NCI-H345 (cell line): ENCODE results near the gene TSPAN18.
A peak's percentile ranks its signal among the peaks of the same experiment; 100 is the strongest.

ENCODE experiments used
- DNase-seq: peaks from one replicate; lab custom pipeline; 2025; lab: John Stamatoyannopoulos, UW

TSPAN18 gene

GRCh38 chr11:44848203-44848962 lies 121.6 kb downstream of the TSPAN18 start:
- DNase-seq: no peak

DNA sequence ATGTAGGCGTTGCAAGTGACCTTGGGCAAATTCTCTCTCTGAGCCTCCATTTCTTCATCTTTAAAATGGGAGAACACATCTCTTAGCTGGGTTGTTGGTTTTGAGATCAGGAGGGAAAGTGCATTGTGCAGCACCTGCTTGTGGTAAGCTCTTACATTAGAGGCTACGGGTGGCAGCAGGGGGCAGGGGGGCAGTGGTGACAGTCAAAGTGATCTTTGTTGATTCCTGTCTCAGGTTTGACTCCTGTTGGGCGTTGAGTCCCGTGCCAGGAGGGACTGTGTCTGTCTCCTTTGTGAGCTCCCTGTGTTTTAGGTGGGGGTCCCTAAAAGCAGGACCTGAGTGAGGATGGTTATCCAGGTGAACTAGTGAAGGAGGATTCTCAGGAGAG lies 122.2 kb downstream of the TSPAN18 start:
- DNase-seq: no peak

GRCh38 chr11:44849424-44849823 lies 122.7 kb downstream of the TSPAN18 start:
- no peak for DNase-seq

DNA sequence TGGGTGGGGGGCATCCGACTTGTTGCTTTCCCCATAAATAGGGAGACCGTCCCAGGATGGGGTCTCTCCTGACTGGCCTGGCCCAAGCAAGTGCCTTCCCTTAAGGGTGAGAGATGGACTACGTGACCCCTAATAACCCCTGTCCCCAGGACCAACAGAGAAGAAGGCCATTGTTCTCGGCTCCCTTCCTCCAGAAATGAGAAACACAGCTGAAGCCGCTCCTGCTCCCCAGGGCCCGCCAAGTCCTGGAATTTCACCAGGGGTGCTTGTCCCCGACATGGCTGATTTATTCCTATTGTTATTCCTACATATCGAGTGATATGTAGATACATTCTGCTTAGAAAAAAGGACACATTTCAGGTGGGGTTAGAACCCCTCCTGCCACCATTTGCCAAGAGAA lies 123.2 kb downstream of the TSPAN18 start:
- no peak for DNase-seq

DNA sequence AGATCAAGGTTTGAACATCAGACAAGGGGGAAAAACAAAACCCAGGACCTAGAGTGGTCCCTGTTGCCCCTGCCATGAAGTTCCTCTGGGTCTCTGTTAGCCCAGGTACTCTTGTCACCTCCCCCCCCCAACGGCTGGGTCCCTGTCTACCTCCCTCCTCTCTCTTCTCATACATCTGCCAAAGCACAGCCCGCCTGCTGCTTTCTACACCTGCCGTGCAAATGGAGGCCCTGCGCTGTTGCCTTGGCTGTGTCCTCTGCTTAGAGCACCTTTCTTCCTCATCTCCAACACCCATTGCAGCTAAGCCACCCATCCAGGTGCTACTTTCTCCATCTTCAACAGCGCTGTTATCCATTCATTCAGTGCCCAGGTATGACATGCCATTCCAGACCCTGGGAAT lies 124.7 kb downstream of the TSPAN18 start:
- DNase-seq: peak; percentile 26

DNA sequence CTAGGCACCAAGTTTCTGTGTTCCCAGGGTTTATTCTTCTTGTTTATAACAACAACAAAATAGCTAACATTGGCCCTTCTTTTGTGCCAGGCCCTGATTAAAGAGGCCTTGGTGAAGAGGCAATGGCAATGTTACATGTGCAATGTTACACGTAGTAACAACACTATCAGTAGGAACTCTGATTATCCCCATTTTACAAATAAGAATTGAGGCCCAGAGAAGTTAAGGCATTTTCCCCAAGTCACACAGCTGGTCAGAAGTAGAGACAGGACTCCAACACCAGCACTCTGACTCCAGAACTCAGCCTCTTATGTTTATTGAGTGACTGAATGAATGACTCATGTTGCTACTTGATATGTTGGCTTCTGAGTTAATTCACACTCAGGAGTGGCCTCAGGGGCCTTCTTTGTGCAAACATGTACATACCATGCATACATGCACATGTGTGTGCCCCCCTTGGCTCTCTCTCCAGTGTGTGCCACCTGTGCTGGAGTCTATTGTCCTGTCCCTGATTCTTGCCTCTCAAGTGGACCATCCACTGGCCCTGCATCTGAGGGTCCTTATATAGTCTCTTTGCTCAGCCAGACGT lies 125.5 kb downstream of the TSPAN18 start:
- DNase-seq: no peak

- no peak for DNase-seq
These were observed 126.2 kb downstream of the TSPAN18 start for GRCh38 chr11:44852952-44853351.

DNA sequence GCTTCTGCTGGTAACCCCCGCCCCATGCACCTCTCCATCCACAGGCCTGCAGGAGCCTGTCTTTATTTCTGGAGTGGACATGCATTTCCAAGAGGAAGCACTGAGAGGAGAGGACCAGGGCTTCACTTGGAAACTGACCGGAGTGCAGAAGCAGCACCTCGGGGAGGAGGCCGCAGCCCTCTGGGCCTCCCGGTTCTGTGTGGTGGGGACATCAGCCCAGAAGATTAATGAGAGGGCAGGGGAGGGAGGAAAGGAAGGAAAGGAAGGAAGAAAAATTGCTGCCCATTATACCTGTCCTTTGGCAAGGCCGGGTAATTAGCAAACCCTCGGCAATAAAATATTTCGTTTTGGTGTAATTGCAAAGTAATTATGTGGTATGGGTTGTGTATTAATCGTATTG lies 126.9 kb downstream of the TSPAN18 start:
- DNase-seq: no peak

DNA sequence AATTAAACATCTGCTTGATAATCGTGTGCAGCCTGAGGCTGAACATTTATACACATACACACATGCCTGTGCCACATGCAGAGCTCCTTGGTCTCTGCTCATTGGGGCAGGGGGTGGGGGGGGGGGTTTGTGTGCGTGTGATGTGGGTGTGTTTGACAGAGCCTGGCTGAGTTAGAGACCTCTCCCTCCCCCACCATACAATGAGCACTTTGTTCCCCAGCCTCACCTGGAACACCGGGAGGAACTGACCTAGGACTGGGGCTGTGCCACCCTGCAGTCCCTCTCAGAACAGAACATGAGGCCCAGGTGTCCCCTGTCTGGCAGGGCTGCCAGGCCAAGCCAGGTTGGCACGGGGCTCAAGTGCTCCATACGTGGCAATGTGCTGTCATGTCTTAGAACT lies 127.3 kb downstream of the TSPAN18 start:
- no peak for DNase-seq

- DNase-seq: no peak
These were observed 128.2 kb downstream of the TSPAN18 start for GRCh38 chr11:44854741-44855492.

DNA sequence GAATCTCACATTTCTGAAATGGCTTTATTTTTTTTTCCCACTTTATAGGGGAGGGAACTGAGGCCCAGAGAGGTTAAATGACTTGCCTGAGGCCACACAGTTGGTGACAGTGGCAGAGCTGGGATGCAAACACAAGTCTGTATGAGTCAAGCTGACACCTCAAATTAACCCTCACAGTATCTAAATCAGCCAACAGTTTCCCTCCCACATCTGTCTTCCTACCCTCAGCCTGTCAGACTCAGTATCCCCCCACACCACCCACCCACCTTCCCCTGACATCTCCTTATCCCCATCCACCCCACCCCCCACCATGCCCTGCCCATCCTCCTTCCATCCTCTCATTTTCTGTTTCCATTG lies 128.7 kb downstream of the TSPAN18 start:
- DNase-seq: no peak

- no peak for DNase-seq
These were observed 130.8 kb downstream of the TSPAN18 start for GRCh38 chr11:44857490-44858090.

DNA sequence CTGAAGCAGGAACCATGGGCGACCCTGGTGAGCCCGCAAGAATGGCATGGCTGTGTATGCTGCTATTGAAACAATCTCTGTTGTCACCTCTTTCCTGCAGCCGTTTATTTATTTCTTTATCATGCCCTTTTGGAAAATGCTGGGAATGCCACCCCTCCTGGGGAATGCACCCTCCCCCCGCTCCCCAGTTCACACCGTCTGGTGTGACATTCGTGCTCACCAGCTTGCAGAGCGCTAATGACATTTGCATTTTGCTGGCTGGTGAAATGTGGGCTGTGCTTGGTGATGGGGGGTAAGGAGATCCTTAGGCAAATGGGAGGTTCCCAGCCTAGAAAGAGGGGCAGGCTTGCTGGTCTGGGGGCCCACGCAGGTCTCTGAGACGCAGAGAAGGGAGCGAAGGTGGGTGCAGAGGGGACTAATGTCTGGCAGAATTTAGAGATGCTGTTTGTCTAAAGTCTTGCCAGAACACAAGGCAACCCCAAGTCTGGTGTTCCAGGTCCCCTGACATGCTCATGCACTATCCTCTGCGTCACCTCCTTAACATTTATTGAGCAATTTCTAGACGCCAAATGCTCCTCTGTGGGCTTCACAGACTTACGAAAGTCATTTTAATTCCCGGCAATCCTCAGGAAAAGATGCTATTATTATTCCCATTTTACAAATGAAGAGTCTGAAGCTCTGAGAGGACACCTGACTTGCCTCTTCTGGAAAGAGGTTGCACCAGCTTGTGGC lies 132.2 kb downstream of the TSPAN18 start:
- DNase-seq: no peak

DNA sequence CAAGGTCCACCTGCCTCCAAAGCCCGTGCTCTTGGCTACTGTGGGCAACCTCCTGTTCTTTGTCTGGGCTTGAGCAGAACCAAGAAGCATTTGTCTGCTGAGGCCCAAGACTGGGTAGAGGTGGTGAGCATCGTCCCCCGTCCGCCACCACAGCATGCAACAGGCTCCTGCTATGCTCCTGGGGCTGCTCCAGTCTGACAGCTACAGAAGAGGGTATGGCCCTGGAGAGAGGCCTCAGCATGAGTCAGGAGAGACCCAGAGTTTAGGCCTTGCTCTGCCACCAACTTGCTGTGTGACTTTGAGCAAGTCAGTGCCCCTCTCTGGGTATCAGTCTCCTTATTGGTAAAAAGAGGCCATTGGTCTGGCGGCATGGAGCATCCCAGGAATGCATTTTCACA lies 132.8 kb downstream of the TSPAN18 start:
- DNase-seq: no peak

DNA sequence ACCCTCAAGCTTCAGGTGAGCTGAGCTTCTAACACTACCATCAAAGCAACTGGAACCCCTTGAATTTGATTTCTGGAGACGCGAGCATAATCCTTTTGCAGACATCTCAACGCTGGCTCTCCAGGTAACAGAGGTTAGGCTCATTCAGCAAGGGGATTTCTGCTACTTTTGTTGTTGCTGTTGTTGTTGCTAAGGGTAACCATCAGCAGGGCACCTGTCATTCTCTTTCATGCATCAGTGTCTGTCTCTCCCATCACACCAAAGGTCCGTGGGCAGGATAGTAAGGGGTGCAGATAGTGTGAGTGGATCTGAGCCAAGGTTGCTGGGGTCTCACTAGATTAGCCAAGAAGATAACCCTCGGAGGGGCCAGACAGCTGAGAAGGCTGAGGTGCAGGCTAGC lies 133.6 kb downstream of the TSPAN18 start:
- DNase-seq: no peak

DNA sequence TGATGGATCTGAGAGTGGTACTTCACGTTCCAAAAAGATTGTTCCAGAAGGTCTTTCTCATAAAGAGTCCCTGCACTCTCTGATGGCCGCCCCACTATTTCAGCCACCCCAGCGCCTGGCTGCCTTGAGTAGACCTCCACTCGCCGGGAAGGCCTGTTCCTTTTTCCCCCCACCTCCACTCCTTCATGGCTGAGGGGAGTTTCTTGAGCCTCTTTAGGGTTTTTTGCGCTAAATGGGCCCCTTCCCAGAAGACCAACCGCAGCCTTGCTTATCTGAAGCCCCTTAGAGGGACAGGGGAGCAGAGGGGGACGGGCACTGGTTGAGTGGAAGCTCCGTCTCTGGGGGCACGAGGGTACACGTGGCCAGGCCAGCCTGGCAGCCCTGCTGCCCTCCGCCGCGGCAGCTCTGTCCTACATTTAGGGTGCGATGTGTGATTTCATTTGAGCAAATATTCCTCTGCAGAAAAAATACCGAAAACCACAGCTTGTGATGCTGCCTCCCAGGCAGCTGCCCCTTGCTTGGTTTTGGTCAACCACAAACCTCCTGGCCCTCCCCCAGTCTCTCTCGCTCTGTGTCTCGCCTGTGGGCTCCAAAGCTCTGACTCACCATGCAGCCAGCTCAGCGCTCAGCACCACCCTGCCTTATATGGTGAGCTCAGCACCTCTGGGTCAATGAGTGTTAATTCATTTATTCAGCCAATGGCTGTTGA lies 135.2 kb downstream of the TSPAN18 start:
- no peak for DNase-seq

GRCh38 chr11:44862558-44863101 lies 135.9 kb downstream of the TSPAN18 start:
- DNase-seq: no peak

- DNase-seq: no peak
These were observed 136.5 kb downstream of the TSPAN18 start for GRCh38 chr11:44863231-44863630.

DNA sequence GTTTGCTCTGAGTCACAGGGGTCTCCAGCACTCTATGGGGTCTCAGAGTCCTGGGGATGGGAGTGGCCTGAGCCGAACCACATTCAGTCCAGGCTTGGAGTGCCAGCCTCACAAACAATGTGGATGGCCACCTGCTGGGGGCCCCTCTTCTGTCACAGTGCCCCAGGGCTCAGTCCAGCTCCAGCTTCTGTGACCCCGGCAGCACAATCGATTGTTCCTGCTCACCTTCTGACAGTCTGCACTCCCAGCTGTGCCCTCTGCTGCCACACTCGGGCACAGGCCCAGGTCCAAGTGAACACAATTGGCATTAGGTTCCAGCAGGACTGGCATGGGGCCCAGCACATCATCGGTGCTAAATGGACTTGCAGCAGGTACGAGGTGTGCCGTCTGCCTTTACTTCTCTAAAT lies 139.1 kb downstream of the TSPAN18 start:
- no peak for DNase-seq

DNA sequence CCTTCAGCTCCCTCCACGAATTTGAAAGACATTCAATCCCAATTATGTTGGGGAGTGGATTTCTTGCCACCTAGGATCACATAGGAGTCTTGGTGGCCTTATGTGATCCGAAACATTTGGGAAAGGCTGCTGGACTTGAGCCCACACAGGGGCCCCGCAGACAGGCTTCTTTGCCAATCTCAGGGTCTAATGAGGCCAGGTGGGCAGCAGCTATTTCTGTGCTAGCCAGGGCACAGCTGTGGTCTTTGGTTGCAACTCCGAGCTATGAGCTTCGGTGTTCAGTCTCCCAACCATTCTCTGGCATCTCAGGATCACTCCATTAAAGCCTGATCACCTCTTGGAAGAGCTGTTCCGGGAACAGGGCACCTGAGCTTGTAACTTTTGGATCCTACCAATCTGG lies 139.5 kb downstream of the TSPAN18 start:
- DNase-seq: no peak

- DNase-seq: no peak
These were observed 141.3 kb downstream of the TSPAN18 start for GRCh38 chr11:44868021-44868420.
